Brain microvascular endothelial cell (primary cell): ENCODE results near the gene ZNF700.

Source experiments
- DNase-seq: peaks from one replicate; pipeline ENCODE4 v3.0.0-alpha.2; 2020
- H3K27ac ChIP-seq: fragments of 250-450 bp; sonication (Bioruptor Pico); 2 replicates; pipeline ENCODE4 v1.5.1; 2020; ENCODE audit warnings: mild to moderate bottlenecking, moderate library complexity
- H3K27me3 ChIP-seq: fragments of 250-450 bp; sonication (Bioruptor Pico); replicated peaks from 2 replicates; pipeline ENCODE4 v1.5.1; 2020; ENCODE audit warnings: mild to moderate bottlenecking
- H3K36me3 ChIP-seq: fragments of 250-450 bp; sonication (Bioruptor Pico); replicated peaks from 2 replicates; pipeline ENCODE4 v1.5.1; 2020; ENCODE audit warnings: mild to moderate bottlenecking
- H3K4me3 ChIP-seq: 2 replicates; pipeline ENCODE4 v1.5.1; 2011; ENCODE audit warnings: low read depth, mild to moderate bottlenecking, control low read depth, low read length, moderate library complexity
- in situ Hi-C: cut with HindIII; loops from 2 replicates; pipeline ENCODE4 v1.10.0; 2017; ENCODE audit warnings: low sequenced_read_pairs, low pct_ligation_motif_present
- TF ChIP-seq, protein P1 (sequence below): IDR thresholded peaks from 2 replicates; pipeline ENCODE4 v1.5.1; 2011; ENCODE audit warnings: low read depth, mild to moderate bottlenecking, moderate library complexity, low read length, control low read depth, inconsistent platforms; ENCODE audit errors: missing control alignments

ZNF700 gene

GRCh38 chr19:11964858-11965645, 40.1 kb downstream of the ZNF700 start, which contains the start of gene ZNF763:
Gene ZNF763, plus strand, starts transcription at chr19:11965040. Its CDS starts 169 bp downstream, at chr19:11965209.
- no peaks in the 10 kb centered on the region for H3K36me3 ChIP-seq
- TF ChIP-seq, protein P1, sequence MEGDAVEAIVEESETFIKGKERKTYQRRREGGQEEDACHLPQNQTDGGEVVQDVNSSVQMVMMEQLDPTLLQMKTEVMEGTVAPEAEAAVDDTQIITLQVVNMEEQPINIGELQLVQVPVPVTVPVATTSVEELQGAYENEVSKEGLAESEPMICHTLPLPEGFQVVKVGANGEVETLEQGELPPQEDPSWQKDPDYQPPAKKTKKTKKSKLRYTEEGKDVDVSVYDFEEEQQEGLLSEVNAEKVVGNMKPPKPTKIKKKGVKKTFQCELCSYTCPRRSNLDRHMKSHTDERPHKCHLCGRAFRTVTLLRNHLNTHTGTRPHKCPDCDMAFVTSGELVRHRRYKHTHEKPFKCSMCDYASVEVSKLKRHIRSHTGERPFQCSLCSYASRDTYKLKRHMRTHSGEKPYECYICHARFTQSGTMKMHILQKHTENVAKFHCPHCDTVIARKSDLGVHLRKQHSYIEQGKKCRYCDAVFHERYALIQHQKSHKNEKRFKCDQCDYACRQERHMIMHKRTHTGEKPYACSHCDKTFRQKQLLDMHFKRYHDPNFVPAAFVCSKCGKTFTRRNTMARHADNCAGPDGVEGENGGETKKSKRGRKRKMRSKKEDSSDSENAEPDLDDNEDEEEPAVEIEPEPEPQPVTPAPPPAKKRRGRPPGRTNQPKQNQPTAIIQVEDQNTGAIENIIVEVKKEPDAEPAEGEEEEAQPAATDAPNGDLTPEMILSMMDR, result no peak
- peak within 1 kb of the TSS; percentile 65 for H3K4me3 ChIP-seq
- DNase-seq, result peak; percentile 67
- H3K27ac ChIP-seq, result no peak within 1 kb of the TSS
- in situ Hi-C loops, result no loop called here
- no peaks in the 10 kb centered on the region for H3K27me3 ChIP-seq

- TF ChIP-seq, protein P1, result no peak
- Histone ChIP-seq H3K27me3 (no peaks in the 10 kb centered on the region), H3K4me3 (no peak overlapping the region), H3K36me3 (no peaks in the 10 kb centered on the region), H3K27ac (no peak overlapping the region)
- in situ Hi-C loops, result no loop called here
- no peak for DNase-seq
These were observed 45.3 kb downstream of the ZNF700 start for GRCh38 chr19:11970174-11970573.

- H3K4me3 ChIP-seq, result no peak overlapping the region
- no peak overlapping the region for H3K27ac ChIP-seq
- TF ChIP-seq, protein P1, result no peak
- in situ Hi-C loops, result no loop called here
- H3K36me3 ChIP-seq, result no peaks in the 10 kb centered on the region
- no peaks in the 10 kb centered on the region for H3K27me3 ChIP-seq
- no peak for DNase-seq
These were observed 46.1 kb downstream of the ZNF700 start for GRCh38 chr19:11971041-11971440.

- TF ChIP-seq, protein P1, result no peak
- Histone ChIP-seq H3K4me3 (no peak overlapping the region), H3K36me3 (no peaks in the 10 kb centered on the region), H3K27me3 (no peaks in the 10 kb centered on the region), H3K27ac (no peak overlapping the region)
- DNase-seq, result no peak
- in situ Hi-C loops, result no loop called here
These were observed 48.3 kb downstream of the ZNF700 start for GRCh38 chr19:11973019-11973810.

DNA sequence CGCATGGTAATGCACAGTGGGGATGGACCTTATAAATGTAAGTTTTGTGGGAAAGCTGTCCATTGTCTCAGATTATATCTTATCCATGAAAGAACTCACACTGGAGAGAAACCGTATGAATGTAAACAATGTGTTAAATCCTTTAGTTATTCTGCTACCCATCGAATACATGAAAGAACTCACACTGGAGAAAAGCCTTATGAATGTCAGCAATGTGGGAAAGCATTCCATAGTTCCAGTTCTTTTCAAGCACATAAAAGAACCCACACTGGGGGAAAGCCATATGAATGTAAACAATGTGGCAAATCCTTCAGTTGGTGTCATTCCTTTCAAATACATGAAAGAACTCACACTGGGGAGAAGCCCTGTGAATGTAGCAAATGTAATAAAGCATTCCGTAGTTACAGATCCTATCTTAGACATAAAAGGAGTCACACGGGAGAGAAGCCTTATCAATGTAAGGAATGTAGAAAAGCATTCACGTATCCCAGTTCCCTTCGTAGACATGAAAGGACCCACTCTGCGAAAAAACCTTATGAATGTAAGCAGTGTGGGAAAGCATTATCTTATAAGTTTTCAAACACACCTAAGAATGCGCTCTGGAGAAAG, 53.7 kb downstream of the ZNF700 start:
- in situ Hi-C loops, result no loop called here
- Histone ChIP-seq H3K27me3 (no peaks in the 10 kb centered on the region), H3K27ac (no peak overlapping the region), H3K4me3 (no peak overlapping the region), H3K36me3 (no peaks in the 10 kb centered on the region)
- TF ChIP-seq, protein P1, result no peak
- no peak for DNase-seq
